HEK293 (cell line): ENCODE data around the gene MLH1.

ENCODE experiments used
- CTCF ChIA-PET: fragments of 350-600 bp; formaldehyde crosslinking; extraction: SDS; loops from one replicate; lab custom pipeline; 2021; ENCODE audit warnings: antibody characterized with exemption; lab: Yijun Ruan, JAX
- POLR2A ChIA-PET: fragments of 300-600 bp; formaldehyde crosslinking; extraction: SDS; loops from one replicate; lab custom pipeline; 2020; ENCODE audit warnings: antibody characterized with exemption, inconsistent platforms; lab: Yijun Ruan, JAX
- H3K27ac ChIP-seq: fragments of 200-500 bp; sonication (Bioruptor generic); 2 replicates; pipeline ENCODE4 v1.5.1; 2014; ENCODE audit warnings: low read depth, low read length, control low read depth, inconsistent platforms; ENCODE audit errors: extremely low read depth
- H3K36me3 ChIP-seq, 2 experiments: fragments of 200-500 bp in 1 of 2; sonication (Bioruptor generic) in 1 of 2; 1 replicate in 1 of 2; 2 replicates in 1 of 2; pipeline ENCODE4 v1.5.1; 2014 to 2017; ENCODE audit warnings: inconsistent platforms in 2 of 2, low read length in 2 of 2; ENCODE audit not compliant: control insufficient read depth in 2 of 2, insufficient read depth in 1 of 2
- H3K4me1 ChIP-seq: fragments of 200-500 bp; sonication (Bioruptor generic); 2 replicates; pipeline ENCODE4 v1.5.1; 2014; ENCODE audit warnings: mild to moderate bottlenecking, low read length, inconsistent platforms; ENCODE audit not compliant: control insufficient read depth, insufficient read depth
- H3K4me3 ChIP-seq: 2 replicates; pipeline ENCODE4 v1.5.1; 2011; ENCODE audit warnings: low read depth, mild to moderate bottlenecking, control low read depth, low read length, moderate library complexity
- H3K9me3 ChIP-seq: fragments of 200-500 bp; sonication (Bioruptor generic); 2 replicates; pipeline ENCODE4 v1.5.1; 2014; ENCODE audit warnings: low read depth, low read length, inconsistent platforms; ENCODE audit not compliant: control insufficient read depth, insufficient read depth
- IKZF3 ChIP-seq: fragments of 450-650 bp; IDR thresholded peaks from 2 replicates; pipeline ENCODE4 v1.5.0; 2018; ENCODE audit warnings: missing biosample characterization, mild to moderate bottlenecking, missing genetic modification characterization, moderate library complexity
- SALL2 ChIP-seq: fragments of 450-650 bp; formaldehyde crosslinking; IDR thresholded peaks from 2 replicates; pipeline ENCODE4 v1.5.0; 2017; ENCODE audit warnings: missing biosample characterization, mild to moderate bottlenecking, missing genetic modification characterization, borderline replicate concordance
- ZFP3 ChIP-seq: fragments of 450-650 bp; formaldehyde crosslinking; IDR thresholded peaks from 2 replicates; pipeline ENCODE4 v1.5.1; 2016; ENCODE audit warnings: low read depth, missing biosample characterization, missing genetic modification characterization
- ZNF114 ChIP-seq: fragments of 450-650 bp; formaldehyde crosslinking; IDR thresholded peaks from 2 replicates; pipeline ENCODE4 v1.5.0; 2017; ENCODE audit warnings: missing biosample characterization, missing genetic modification characterization
- ZNF211 ChIP-seq: fragments of 450-650 bp; formaldehyde crosslinking; IDR thresholded peaks from 2 replicates; pipeline ENCODE4 v1.5.1; 2016; ENCODE audit warnings: low read depth, missing biosample characterization, missing genetic modification characterization
- ZNF239 ChIP-seq: fragments of 450-650 bp; formaldehyde crosslinking; IDR thresholded peaks from 2 replicates; pipeline ENCODE4 v1.5.1; 2016; ENCODE audit warnings: missing biosample characterization, missing genetic modification characterization
- ZNF302 ChIP-seq: fragments of 450-650 bp; formaldehyde crosslinking; IDR thresholded peaks from 2 replicates; pipeline ENCODE4 v1.5.1; 2016; ENCODE audit warnings: missing biosample characterization, missing genetic modification characterization, low read depth
- ZNF324 ChIP-seq: fragments of 450-650 bp; formaldehyde crosslinking; IDR thresholded peaks from 2 replicates; pipeline ENCODE4 v1.5.1; 2016; ENCODE audit warnings: missing biosample characterization, missing genetic modification characterization
- ZNF37A ChIP-seq: fragments of 450-650 bp; IDR thresholded peaks from 2 replicates; pipeline ENCODE4 v1.5.1; 2018; ENCODE audit warnings: missing biosample characterization, missing genetic modification characterization
- ZNF514 ChIP-seq: fragments of 450-650 bp; formaldehyde crosslinking; IDR thresholded peaks from 2 replicates; pipeline ENCODE4 v1.5.1; 2016; ENCODE audit warnings: missing biosample characterization, missing genetic modification characterization
- ZNF555 ChIP-seq: fragments of 450-650 bp; formaldehyde crosslinking; conservative IDR thresholded peaks from 2 replicates; pipeline ENCODE4 v1.5.1; 2017; ENCODE audit warnings: missing biosample characterization, mild to moderate bottlenecking, missing genetic modification characterization, inconsistent platforms
- ZNF585B ChIP-seq: fragments of 450-650 bp; formaldehyde crosslinking; IDR thresholded peaks from 2 replicates; pipeline ENCODE4 v1.5.1; 2016; ENCODE audit warnings: missing biosample characterization, missing genetic modification characterization
- ZNF621 ChIP-seq: fragments of 450-650 bp; formaldehyde crosslinking; IDR thresholded peaks from 2 replicates; pipeline ENCODE4 v1.5.1; 2017; ENCODE audit warnings: missing biosample characterization, missing genetic modification characterization
- ZNF677 ChIP-seq: fragments of 450-650 bp; IDR thresholded peaks from 2 replicates; pipeline ENCODE4 v1.5.0; 2018; ENCODE audit warnings: missing biosample characterization, mild to moderate bottlenecking, missing genetic modification characterization, moderate library complexity
- TF ChIP-seq, protein P1 (sequence below): fragments of 450-650 bp; formaldehyde crosslinking; IDR thresholded peaks from 2 replicates; pipeline ENCODE4 v1.5.1; 2016; ENCODE audit warnings: missing biosample characterization, missing genetic modification characterization
- TF ChIP-seq, protein P2 (sequence below): fragments of 450-650 bp; formaldehyde crosslinking; IDR thresholded peaks from 2 replicates; pipeline ENCODE4 v1.5.1; 2016; ENCODE audit warnings: missing biosample characterization, missing genetic modification characterization
- TF ChIP-seq, protein P3 (sequence below): fragments of 450-650 bp; formaldehyde crosslinking; IDR thresholded peaks from 2 replicates; pipeline ENCODE4 v1.5.1; 2016; ENCODE audit warnings: missing biosample characterization, missing genetic modification characterization

The MLH1 gene

DNA sequence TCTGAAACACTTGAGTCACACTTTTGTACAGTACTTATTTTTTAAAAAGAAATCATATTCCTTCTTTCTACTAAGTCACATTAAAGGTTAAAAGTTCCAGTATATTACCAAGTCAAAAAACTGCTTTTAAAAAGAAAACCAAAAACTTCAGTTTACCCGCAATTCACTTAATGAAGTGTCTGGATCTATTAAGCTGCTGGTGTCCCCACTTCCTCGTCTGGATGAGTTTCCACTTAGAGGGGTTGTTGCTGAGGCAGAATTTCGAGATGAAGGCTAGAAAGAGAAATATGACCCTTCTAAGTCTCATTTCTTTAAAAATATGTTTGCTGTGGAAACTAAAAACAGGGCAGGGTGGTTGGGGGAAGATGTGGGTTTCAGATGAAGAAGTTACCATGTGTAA lies 101.3 kb downstream of the MLH1 start (continued):
- TF ChIP-seq ZNF514 (no peak), ZNF114 (no peak), ZNF585B (tag by site-specific recombination) (no peak)
- TF ChIP-seq, protein P1, sequence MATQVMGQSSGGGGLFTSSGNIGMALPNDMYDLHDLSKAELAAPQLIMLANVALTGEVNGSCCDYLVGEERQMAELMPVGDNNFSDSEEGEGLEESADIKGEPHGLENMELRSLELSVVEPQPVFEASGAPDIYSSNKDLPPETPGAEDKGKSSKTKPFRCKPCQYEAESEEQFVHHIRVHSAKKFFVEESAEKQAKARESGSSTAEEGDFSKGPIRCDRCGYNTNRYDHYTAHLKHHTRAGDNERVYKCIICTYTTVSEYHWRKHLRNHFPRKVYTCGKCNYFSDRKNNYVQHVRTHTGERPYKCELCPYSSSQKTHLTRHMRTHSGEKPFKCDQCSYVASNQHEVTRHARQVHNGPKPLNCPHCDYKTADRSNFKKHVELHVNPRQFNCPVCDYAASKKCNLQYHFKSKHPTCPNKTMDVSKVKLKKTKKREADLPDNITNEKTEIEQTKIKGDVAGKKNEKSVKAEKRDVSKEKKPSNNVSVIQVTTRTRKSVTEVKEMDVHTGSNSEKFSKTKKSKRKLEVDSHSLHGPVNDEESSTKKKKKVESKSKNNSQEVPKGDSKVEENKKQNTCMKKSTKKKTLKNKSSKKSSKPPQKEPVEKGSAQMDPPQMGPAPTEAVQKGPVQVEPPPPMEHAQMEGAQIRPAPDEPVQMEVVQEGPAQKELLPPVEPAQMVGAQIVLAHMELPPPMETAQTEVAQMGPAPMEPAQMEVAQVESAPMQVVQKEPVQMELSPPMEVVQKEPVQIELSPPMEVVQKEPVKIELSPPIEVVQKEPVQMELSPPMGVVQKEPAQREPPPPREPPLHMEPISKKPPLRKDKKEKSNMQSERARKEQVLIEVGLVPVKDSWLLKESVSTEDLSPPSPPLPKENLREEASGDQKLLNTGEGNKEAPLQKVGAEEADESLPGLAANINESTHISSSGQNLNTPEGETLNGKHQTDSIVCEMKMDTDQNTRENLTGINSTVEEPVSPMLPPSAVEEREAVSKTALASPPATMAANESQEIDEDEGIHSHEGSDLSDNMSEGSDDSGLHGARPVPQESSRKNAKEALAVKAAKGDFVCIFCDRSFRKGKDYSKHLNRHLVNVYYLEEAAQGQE (tag by site-specific recombination), result no peak

DNA sequence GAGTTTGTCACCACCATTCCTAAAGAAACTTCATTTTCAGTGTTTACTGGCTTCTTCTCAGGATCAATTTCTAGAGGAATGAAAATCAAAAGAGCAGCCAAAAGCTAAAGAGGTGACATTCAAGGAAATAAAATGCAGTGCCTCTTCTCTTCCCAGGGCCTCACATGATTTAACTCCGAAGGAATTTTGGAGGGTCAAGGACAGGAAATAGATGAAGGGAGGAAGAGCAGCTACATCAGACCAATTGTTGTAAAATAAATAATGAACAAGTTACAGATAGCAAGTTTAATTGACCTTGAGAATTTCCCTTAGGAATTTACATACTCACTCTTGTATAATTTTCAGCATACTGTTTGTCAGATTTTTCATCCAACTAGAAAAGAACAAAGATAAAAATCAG lies 103.0 kb downstream of the MLH1 start:
- H3K36me3 ChIP-seq, result peaks cover 0 to 13% of the 10 kb centered on the region in 2 experiments; a peak in 1 of 3 replicates
- no peak overlapping the region for H3K4me3 ChIP-seq
- no peak overlapping the region for H3K27ac ChIP-seq
- no peaks in the 10 kb centered on the region for H3K4me1 ChIP-seq
- TF ChIP-seq ZNF555 (tag by site-specific recombination), result no peak
- no peak for TF ChIP-seq ZFP3 (tag by site-specific recombination)
- no peak for TF ChIP-seq SALL2 (tag by site-specific recombination)
- TF ChIP-seq IKZF3 (tag by site-specific recombination), result no peak
- no peak for TF ChIP-seq ZNF677 (tag by site-specific recombination)
- TF ChIP-seq ZNF239 (tag by site-specific recombination), result no peak
- no peak for TF ChIP-seq ZNF621 (tag by site-specific recombination)
- TF ChIP-seq, protein P2, sequence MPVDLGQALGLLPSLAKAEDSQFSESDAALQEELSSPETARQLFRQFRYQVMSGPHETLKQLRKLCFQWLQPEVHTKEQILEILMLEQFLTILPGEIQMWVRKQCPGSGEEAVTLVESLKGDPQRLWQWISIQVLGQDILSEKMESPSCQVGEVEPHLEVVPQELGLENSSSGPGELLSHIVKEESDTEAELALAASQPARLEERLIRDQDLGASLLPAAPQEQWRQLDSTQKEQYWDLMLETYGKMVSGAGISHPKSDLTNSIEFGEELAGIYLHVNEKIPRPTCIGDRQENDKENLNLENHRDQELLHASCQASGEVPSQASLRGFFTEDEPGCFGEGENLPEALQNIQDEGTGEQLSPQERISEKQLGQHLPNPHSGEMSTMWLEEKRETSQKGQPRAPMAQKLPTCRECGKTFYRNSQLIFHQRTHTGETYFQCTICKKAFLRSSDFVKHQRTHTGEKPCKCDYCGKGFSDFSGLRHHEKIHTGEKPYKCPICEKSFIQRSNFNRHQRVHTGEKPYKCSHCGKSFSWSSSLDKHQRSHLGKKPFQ (tag by site-specific recombination), result no peak
- TF ChIP-seq, protein P3, sequence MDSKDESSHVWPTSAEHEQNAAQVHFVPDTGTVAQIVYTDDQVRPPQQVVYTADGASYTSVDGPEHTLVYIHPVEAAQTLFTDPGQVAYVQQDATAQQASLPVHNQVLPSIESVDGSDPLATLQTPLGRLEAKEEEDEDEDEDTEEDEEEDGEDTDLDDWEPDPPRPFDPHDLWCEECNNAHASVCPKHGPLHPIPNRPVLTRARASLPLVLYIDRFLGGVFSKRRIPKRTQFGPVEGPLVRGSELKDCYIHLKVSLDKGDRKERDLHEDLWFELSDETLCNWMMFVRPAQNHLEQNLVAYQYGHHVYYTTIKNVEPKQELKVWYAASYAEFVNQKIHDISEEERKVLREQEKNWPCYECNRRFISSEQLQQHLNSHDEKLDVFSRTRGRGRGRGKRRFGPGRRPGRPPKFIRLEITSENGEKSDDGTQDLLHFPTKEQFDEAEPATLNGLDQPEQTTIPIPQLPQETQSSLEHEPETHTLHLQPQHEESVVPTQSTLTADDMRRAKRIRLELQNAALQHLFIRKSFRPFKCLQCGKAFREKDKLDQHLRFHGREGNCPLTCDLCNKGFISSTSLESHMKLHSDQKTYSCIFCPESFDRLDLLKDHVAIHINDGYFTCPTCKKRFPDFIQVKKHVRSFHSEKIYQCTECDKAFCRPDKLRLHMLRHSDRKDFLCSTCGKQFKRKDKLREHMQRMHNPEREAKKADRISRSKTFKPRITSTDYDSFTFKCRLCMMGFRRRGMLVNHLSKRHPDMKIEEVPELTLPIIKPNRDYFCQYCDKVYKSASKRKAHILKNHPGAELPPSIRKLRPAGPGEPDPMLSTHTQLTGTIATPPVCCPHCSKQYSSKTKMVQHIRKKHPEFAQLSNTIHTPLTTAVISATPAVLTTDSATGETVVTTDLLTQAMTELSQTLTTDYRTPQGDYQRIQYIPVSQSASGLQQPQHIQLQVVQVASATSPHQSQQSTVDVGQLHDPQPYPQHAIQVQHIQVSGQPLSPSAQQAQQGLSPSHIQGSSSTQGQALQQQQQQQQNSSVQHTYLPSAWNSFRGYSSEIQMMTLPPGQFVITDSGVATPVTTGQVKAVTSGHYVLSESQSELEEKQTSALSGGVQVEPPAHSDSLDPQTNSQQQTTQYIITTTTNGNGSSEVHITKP (tag by site-specific recombination), result no peak
- TF ChIP-seq ZNF324 (tag by site-specific recombination), result no peak
- no peak for TF ChIP-seq ZNF211 (tag by site-specific recombination)
- no peak for TF ChIP-seq ZNF302 (tag by site-specific recombination)
- TF ChIP-seq ZNF37A (tag by site-specific recombination), result no peak
- TF ChIP-seq, all 188 proteins: peak for 0
- no peaks in the 10 kb centered on the region for H3K9me3 ChIP-seq
- ChIA-PET POLR2A (no interaction called here), CTCF (no interaction called here)
